A673 (cell line): ENCODE measurements around the gene SCYGR3.

Source experiments
- EZH2 ChIP-seq: fragments of 200-600 bp; sonication (generic); IDR thresholded peaks from 2 replicates; pipeline ENCODE4 v1.6.1; 2017; ENCODE audit warnings: borderline replicate concordance, low read depth, mild to moderate bottlenecking, mixed read lengths, antibody characterized with exemption, low read length; ENCODE audit not compliant: poor library complexity, severe bottlenecking
- TF ChIP-seq, protein P1 (sequence below): fragments of 300-800, 200-600 bp; sonication (generic); conservative IDR thresholded peaks from 2 replicates; pipeline ENCODE4 v1.5.1; 2017; ENCODE audit warnings: low read depth, mild to moderate bottlenecking, antibody characterized with exemption, low read length, moderate library complexity, mixed read lengths

GRCh38 chr2:227614246-227614645 is 394 bp downstream of the SCYGR3 start:
- TF ChIP-seq, protein P1, sequence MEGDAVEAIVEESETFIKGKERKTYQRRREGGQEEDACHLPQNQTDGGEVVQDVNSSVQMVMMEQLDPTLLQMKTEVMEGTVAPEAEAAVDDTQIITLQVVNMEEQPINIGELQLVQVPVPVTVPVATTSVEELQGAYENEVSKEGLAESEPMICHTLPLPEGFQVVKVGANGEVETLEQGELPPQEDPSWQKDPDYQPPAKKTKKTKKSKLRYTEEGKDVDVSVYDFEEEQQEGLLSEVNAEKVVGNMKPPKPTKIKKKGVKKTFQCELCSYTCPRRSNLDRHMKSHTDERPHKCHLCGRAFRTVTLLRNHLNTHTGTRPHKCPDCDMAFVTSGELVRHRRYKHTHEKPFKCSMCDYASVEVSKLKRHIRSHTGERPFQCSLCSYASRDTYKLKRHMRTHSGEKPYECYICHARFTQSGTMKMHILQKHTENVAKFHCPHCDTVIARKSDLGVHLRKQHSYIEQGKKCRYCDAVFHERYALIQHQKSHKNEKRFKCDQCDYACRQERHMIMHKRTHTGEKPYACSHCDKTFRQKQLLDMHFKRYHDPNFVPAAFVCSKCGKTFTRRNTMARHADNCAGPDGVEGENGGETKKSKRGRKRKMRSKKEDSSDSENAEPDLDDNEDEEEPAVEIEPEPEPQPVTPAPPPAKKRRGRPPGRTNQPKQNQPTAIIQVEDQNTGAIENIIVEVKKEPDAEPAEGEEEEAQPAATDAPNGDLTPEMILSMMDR = no peak
- TF ChIP-seq EZH2 = no peak
